Measurements from ENCODE around the gene KANSL1.

GRCh38 chr17:46092991-46093390, 100.2 kb downstream of the KANSL1 start:
- no peak for TF ChIP-seq POLR2AphosphoS5 (IDR thresholded peaks at IDR 0.05; ENCODE audit: low read depth, low read length)
- TF ChIP-seq POLR2A (IDR thresholded peaks at IDR 0.05; ENCODE audit: low read depth, low read length) = no peak
- TF ChIP-seq TAF1 (IDR thresholded peaks at IDR 0.05; ENCODE audit: borderline replicate concordance, low read depth, low read length) = no peak
